HFF-Myc (cell line): ENCODE measurements around the gene GOLGA1.

ENCODE experiments used
- DNase-seq: peaks from one replicate; pipeline ENCODE4 v3.0.0-alpha.2; 2011; ENCODE audit warnings: low read depth; ENCODE audit errors: extremely low read depth
- H3K4me3 ChIP-seq: replicated peaks from 2 replicates; pipeline ENCODE4 v1.5.1; 2011; ENCODE audit warnings: low read depth, mild to moderate bottlenecking, control low read depth, low read length
- TF ChIP-seq, protein P1 (sequence below): IDR thresholded peaks from 2 replicates; pipeline ENCODE4 v1.5.1; 2012; ENCODE audit warnings: mild to moderate bottlenecking, low read depth, low read length, control low read depth; ENCODE audit errors: missing control alignments

The GOLGA1 gene

DNA sequence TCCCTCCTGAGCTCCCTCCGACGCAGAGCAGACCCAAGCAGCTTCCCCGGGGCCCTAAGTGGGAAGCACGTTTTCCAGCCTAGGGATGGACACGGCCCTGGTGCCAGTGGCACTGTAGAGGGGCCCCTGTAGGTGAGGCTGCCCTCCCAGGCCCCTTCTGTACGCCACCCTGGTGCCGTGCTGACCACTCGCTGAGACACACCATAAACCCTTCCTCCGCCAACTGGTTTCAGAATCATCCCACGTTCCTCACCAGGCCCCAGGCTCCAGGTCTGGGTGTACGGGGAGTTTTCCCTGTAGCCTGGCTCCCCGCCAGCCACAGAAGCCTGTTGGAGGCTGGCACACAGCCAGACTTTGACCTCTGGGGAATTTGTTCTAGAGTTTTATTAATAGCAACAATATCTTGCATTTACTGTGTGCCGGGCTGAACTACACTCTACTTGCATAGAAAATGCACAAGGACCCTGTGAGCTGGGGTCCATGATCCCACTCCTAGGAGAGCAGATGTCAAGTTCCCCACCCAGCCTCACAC is 105.8 kb downstream of the GOLGA1 start:
- H3K4me3 ChIP-seq: no peak overlapping the region
- no peak for DNase-seq
- TF ChIP-seq, protein P1, sequence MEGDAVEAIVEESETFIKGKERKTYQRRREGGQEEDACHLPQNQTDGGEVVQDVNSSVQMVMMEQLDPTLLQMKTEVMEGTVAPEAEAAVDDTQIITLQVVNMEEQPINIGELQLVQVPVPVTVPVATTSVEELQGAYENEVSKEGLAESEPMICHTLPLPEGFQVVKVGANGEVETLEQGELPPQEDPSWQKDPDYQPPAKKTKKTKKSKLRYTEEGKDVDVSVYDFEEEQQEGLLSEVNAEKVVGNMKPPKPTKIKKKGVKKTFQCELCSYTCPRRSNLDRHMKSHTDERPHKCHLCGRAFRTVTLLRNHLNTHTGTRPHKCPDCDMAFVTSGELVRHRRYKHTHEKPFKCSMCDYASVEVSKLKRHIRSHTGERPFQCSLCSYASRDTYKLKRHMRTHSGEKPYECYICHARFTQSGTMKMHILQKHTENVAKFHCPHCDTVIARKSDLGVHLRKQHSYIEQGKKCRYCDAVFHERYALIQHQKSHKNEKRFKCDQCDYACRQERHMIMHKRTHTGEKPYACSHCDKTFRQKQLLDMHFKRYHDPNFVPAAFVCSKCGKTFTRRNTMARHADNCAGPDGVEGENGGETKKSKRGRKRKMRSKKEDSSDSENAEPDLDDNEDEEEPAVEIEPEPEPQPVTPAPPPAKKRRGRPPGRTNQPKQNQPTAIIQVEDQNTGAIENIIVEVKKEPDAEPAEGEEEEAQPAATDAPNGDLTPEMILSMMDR: no peak

DNA sequence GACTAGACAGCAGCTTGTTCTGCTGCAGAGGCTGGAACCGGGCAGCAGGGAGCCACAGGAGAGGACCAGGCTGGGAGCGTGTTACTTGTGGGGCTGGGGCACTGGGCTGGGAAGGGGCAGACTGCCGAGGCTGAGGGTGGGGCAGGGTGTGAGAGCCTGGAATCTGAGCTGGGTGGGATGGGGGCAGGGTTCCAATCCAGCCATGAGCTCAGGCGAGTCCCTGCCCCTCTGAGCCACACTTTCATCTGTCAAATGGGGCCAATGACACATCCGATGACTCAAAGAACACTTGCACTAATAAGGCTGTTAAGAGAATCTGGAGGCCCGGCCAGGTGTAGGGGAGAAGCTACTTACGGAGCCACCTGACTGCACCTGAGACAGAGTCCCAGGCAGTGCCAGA is 106.3 kb downstream of the GOLGA1 start:
- H3K4me3 ChIP-seq: no peak overlapping the region
- TF ChIP-seq, protein P1: no peak
- DNase-seq: no peak

DNA sequence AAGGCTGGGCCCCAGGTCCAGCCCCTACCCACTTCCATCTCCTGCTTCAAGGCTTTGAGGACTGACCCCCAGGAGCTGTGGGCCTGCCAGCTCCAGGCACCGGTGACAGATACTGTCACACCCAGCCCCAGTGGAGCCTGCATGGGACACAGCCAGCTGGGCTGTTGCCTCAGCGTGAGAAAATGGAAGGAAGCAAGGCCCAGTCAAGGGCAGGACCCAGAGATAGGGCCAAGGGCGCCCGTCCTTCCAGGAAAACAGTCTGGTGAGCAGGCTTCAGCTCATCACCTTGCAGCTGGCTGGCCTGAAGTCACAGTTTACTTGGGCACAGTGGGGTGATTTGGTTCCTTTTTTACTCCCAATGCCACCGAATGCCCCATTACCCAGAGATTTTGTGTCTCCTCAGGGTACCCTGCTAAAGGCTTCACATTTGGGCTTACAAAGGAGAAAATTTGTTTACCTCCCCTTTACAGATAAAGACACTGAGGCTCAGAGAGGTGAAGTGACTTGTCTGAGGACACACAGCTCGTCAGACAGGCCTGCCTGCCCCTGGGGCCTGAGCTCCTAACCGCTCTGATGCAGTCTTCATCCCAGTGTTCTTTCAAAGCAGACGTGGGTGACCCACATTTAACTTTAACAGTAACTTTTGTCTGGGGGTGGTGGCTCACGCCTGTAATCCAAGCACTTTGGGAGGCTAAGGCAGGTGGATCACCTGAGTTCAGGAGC is 109.1 kb downstream of the GOLGA1 start:
- DNase-seq: no peak
- TF ChIP-seq, protein P1: no peak
- no peak overlapping the region for H3K4me3 ChIP-seq

DNA sequence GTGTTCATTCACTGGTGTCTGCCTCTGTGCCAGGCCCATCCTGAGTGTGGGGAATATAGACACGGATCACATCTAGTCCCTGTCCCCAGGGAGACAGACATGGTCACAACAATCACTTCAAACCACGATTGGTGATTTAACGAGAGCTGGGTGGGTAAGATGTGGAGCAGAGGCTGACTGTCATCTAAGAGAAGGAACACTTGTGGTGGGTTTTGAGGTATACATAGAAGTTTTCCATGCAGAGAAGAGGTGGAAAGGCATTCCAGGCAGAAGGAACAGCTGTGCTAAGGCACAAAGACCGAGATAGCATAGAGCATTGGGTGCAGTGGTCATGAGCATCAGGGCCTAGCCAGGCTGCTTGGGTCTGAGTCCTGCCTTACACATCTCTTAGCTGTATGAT is 110.3 kb downstream of the GOLGA1 start:
- TF ChIP-seq, protein P1: no peak
- H3K4me3 ChIP-seq: no peak overlapping the region
- no peak for DNase-seq

DNA sequence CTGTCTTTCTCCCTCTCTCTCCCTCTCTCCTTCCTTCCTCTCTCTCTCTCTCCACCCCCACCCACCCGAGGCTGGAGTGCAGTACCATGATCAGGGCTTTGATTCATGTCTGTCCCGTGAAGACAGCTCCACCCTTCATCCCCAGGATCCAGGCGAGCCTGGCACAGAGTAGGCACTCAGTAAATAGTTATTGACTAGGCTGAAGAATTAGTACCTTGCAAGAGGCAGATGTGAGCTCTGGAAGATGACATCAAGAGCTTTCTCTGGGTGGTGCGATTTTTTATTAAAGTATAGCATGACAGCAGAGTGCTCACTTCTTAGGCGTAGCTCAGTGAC is 111.6 kb downstream of the GOLGA1 start:
- no peak overlapping the region for H3K4me3 ChIP-seq
- TF ChIP-seq, protein P1: no peak
- no peak for DNase-seq

DNA sequence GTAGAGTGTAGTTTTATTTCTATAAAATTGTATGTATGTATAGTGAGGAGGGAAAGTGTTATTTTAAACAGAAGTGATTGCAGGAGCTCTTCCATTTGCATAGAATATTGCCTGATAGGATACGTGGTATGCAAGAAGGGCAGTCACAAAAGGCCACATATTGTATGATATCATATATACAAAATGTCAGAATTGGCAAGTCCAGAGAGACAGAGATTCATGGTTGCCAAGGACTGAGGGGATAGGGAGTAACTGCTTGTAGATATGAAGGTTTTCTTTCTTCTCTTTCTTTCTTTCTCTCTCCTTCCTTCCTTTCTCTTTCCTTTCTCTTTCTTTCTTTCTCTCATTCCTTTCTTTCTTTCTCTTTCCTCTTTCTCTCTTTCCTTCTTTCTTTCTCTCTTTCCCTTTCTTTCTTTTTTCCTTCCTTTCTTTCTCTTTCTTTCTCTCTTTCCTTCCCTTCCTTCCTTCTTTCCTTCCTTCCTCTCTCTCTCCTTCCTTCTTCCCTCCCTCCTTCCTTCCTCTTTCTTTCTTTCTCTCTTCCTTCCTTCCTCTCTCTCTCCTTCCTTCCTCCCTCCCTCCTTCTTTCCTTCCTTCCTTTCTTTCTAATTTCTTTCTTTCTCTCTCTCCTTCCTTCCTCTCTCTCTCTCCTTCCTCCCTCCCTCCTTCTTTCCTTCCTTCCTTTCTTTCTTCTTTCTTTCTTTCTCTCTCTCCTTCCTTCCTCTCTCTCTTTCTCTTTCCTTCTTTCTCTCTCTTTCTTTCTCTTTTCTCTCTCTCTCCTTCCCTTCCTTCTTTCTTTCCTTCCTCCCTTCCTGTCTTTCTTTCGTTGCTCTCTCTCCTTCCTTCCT is 112.2 kb downstream of the GOLGA1 start:
- no peak for DNase-seq
- no peak overlapping the region for H3K4me3 ChIP-seq
- TF ChIP-seq, protein P1: no peak
